OCI-LY1 (cell line): Measurements from ENCODE around the gene MYBBP1A.

Experiments
- H2AFZ ChIP-seq: fragments of 200-600 bp; sonication (generic), shearing (Covaris generic); 2 replicates; pipeline ENCODE4 v1.6.0; 2014; ENCODE audit warnings: antibody characterized with exemption, mild to moderate bottlenecking, low read length
- H3F3A ChIP-seq: fragments of 200-600 bp; sonication (generic), shearing (Covaris generic); 2 replicates; pipeline ENCODE4 v1.6.0; 2014; ENCODE audit warnings: mild to moderate bottlenecking, antibody characterized with exemption, low read length, moderate library complexity; ENCODE audit not compliant: insufficient read depth
- H3K27ac ChIP-seq: fragments of 200-600 bp; sonication (generic); 2 replicates; pipeline ENCODE4 v1.5.1; 2014; ENCODE audit warnings: low read length, mixed run types, mild to moderate bottlenecking, low read depth; ENCODE audit not compliant: poor library complexity, severe bottlenecking
- H3K27me3 ChIP-seq: fragments of 200-600 bp; sonication (generic); 2 replicates; pipeline ENCODE4 v1.6.0; 2014; ENCODE audit warnings: antibody characterized with exemption, mild to moderate bottlenecking, low read length, moderate library complexity; ENCODE audit not compliant: insufficient read depth
- H3K36me3 ChIP-seq: fragments of 200-600 bp; sonication (generic); 2 replicates; pipeline ENCODE4 v1.6.1; 2014; ENCODE audit warnings: mild to moderate bottlenecking, antibody characterized with exemption, low read length, moderate library complexity, mixed read lengths; ENCODE audit not compliant: insufficient read depth
- H3K4me1 ChIP-seq: fragments of 200-600 bp; sonication (generic); 2 replicates; pipeline ENCODE4 v1.5.1; 2014; ENCODE audit warnings: mild to moderate bottlenecking, low read length, moderate library complexity; ENCODE audit not compliant: insufficient read depth, severe bottlenecking
- H3K4me2 ChIP-seq: fragments of 200-600 bp; sonication (generic), shearing (Covaris generic); 2 replicates; pipeline ENCODE4 v1.6.1; 2014; ENCODE audit warnings: low read length
- H3K4me3 ChIP-seq: fragments of 200-600 bp; sonication (generic); 2 replicates; pipeline ENCODE4 v1.5.1; 2014; ENCODE audit warnings: low read length, low read depth, mild to moderate bottlenecking, mixed read lengths; ENCODE audit not compliant: poor library complexity, severe bottlenecking
- H3K79me2 ChIP-seq: fragments of 200-600 bp; shearing (Covaris generic); 2 replicates; pipeline ENCODE4 v1.6.1; 2016; ENCODE audit warnings: mixed run types, low read length, mixed read lengths; ENCODE audit not compliant: insufficient read depth
- H3K9ac ChIP-seq: fragments of 200-600 bp; sonication (generic), shearing (Covaris generic); 2 replicates; pipeline ENCODE4 v1.6.1; 2014; ENCODE audit warnings: mild to moderate bottlenecking, low read length, mixed read lengths
- H3K9me2 ChIP-seq: fragments of 200-600 bp; sonication (generic), shearing (Covaris generic); 2 replicates; pipeline ENCODE4 v1.6.1; 2014; ENCODE audit warnings: low read depth, mild to moderate bottlenecking, low read length, mixed read lengths
- H3K9me3 ChIP-seq: fragments of 200-600 bp; shearing (Covaris generic); 2 replicates; pipeline ENCODE4 v1.6.1; 2014; ENCODE audit warnings: low read length, mixed read lengths
- H4K20me1 ChIP-seq: fragments of 200-600 bp; sonication (generic), shearing (Covaris generic); 2 replicates; pipeline ENCODE4 v1.6.0; 2016; ENCODE audit warnings: mild to moderate bottlenecking, low read length; ENCODE audit not compliant: insufficient read depth
- CTCF ChIP-seq: fragments of 200-600 bp; sonication (generic), shearing (Covaris generic); IDR thresholded peaks from 2 replicates; pipeline ENCODE4 v1.5.1; 2017; ENCODE audit warnings: mild to moderate bottlenecking, antibody characterized with exemption, low read length, moderate library complexity, mixed read lengths
- EZH2 ChIP-seq: fragments of 200-600 bp; sonication (generic), shearing (Covaris generic); IDR thresholded peaks from 2 replicates; pipeline ENCODE4 v1.8.0; 2017; ENCODE audit warnings: borderline replicate concordance, mixed run types, mild to moderate bottlenecking, antibody characterized with exemption, low read length, moderate library complexity, mixed read lengths

The MYBBP1A gene

GRCh38 chr17:4541328-4542002 lies 13.7 kb downstream of the MYBBP1A start:
- H3K27ac ChIP-seq, result no peak overlapping the region
- H3K9me3 ChIP-seq, result no peaks in the 10 kb centered on the region
- no peak overlapping the region for H3K4me2 ChIP-seq
- no peaks in the 10 kb centered on the region for H3K27me3 ChIP-seq
- no peaks in the 10 kb centered on the region for H3K79me2 ChIP-seq
- no peaks in the 10 kb centered on the region for H3F3A ChIP-seq
- no peak overlapping the region for H3K4me3 ChIP-seq
- H3K4me1 ChIP-seq, result no peaks in the 10 kb centered on the region
- no peak overlapping the region for H3K9ac ChIP-seq
- TF ChIP-seq EZH2, result no peak
- no peak for TF ChIP-seq CTCF
- H4K20me1 ChIP-seq, result no peaks in the 10 kb centered on the region
- no peaks in the 10 kb centered on the region for H3K9me2 ChIP-seq
- no peak overlapping the region for H2AFZ ChIP-seq
- H3K36me3 ChIP-seq, result peaks cover 93% of the 10 kb centered on the region

- no peak for TF ChIP-seq EZH2
- no peak for TF ChIP-seq CTCF
- Histone ChIP-seq H2AFZ (no peak overlapping the region), H3K9me2 (no peaks in the 10 kb centered on the region), H3K4me1 (no peaks in the 10 kb centered on the region), H3K36me3 (peaks cover 86% of the 10 kb centered on the region), H3K27ac (no peak overlapping the region), H3F3A (no peaks in the 10 kb centered on the region), H3K9ac (no peak overlapping the region), H3K27me3 (no peaks in the 10 kb centered on the region), H3K9me3 (no peaks in the 10 kb centered on the region), H4K20me1 (no peaks in the 10 kb centered on the region), H3K4me2 (no peak overlapping the region), H3K4me3 (no peak overlapping the region), H3K79me2 (no peaks in the 10 kb centered on the region)
These were observed 14.4 kb downstream of the MYBBP1A start for GRCh38 chr17:4540687-4541327.

GRCh38 chr17:4540224-4540651 lies 14.9 kb downstream of the MYBBP1A start:
- Histone ChIP-seq H3K4me2 (no peak overlapping the region), H3K27me3 (no peaks in the 10 kb centered on the region), H2AFZ (no peak overlapping the region), H3K9ac (no peak overlapping the region), H3K27ac (no peak overlapping the region), H4K20me1 (no peaks in the 10 kb centered on the region), H3K4me3 (no peak overlapping the region), H3K4me1 (no peaks in the 10 kb centered on the region), H3F3A (no peaks in the 10 kb centered on the region), H3K36me3 (peaks cover 80% of the 10 kb centered on the region), H3K79me2 (no peaks in the 10 kb centered on the region), H3K9me3 (no peaks in the 10 kb centered on the region), H3K9me2 (no peaks in the 10 kb centered on the region)
- TF ChIP-seq EZH2 (no peak), CTCF (peak; percentile 53; the same call in 1 of the 2 replicates)
